ENCODE results near the gene TTI1.
"Not testable (repeated sequence)": the region's sequence is repeated elsewhere in the genome, so short reads cannot be mapped to it uniquely, and the experiment has no call there.

Gene TTI1

GRCh38 chr20:37986873-37987601 lies 46.2 kb downstream of the TTI1 start:
- no peak for DNase-seq

GRCh38 chr20:37986044-37986858 lies 47.0 kb downstream of the TTI1 start:
- DNase-seq, result no peak

- no peak for DNase-seq
These were observed 49.1 kb downstream of the TTI1 start for GRCh38 chr20:37984018-37984785.

GRCh38 chr20:37983286-37983685 lies 50.0 kb downstream of the TTI1 start:
- DNase-seq, result no peak

- no peak for DNase-seq
These were observed 51.7 kb downstream of the TTI1 start for GRCh38 chr20:37981568-37981967.

GRCh38 chr20:37980876-37981275 lies 52.4 kb downstream of the TTI1 start:
- no peak for DNase-seq

- no peak for DNase-seq
These were observed 52.9 kb downstream of the TTI1 start for GRCh38 chr20:37980383-37980782.

GRCh38 chr20:37979021-37979985 lies 54.0 kb downstream of the TTI1 start:
- no peak for DNase-seq

GRCh38 chr20:37977786-37978185 lies 55.5 kb downstream of the TTI1 start:
- no peak for DNase-seq

- DNase-seq, result no peak
These were observed 55.9 kb downstream of the TTI1 start for GRCh38 chr20:37977338-37977737.

GRCh38 chr20:37976887-37977286 lies 56.4 kb downstream of the TTI1 start:
- DNase-seq, result no peak

- no peak for DNase-seq
These were observed 60.0 kb downstream of the TTI1 start for GRCh38 chr20:37973059-37973910.

GRCh38 chr20:37972256-37973058 lies 60.8 kb downstream of the TTI1 start:
- no peak for DNase-seq

- no peak for DNase-seq
These were observed 61.6 kb downstream of the TTI1 start for GRCh38 chr20:37971561-37972127.

GRCh38 chr20:37970856-37971245 lies 62.4 kb downstream of the TTI1 start:
- DNase-seq, result no peak

GRCh38 chr20:37969949-37970855 lies 63.1 kb downstream of the TTI1 start:
- no peak for DNase-seq

- peak; percentile 43 for DNase-seq
These were observed 64.3 kb downstream of the TTI1 start for GRCh38 chr20:37968841-37969401.

GRCh38 chr20:37963483-37963882 lies 69.8 kb downstream of the TTI1 start:
- not testable (repeated sequence) for DNase-seq

GRCh38 chr20:37961066-37961465 lies 72.2 kb downstream of the TTI1 start:
- DNase-seq, result no peak
